Esophagus muscularis mucosa (tissue), 4 donors: Measurements from ENCODE around the gene PHAF1.

ENCODE experiments used
- EP300 ChIP-seq: sonication (generic); formaldehyde crosslinking; IDR thresholded peaks from one replicate; pipeline ENCODE4 v1.6.1; 2017; ENCODE audit warnings: antibody characterized with exemption
- POLR2AphosphoS5 ChIP-seq, 2 donors: sonication (generic); formaldehyde crosslinking; IDR thresholded peaks; one replicate each; pipeline ENCODE4 v1.6.1; 2017; ENCODE audit warnings: antibody characterized with exemption in 2 of 2
- TF ChIP-seq, protein P1 (sequence below), 3 experiments: fragments of 200-600 bp in 2 of 3; fragments of 450-650 bp in 1 of 3; sonication (generic) in 2 of 3; IDR thresholded peaks; one replicate each; pipeline ENCODE4 v1.5.1; 2017 to 2019; ENCODE audit warnings: antibody characterized with exemption in 3 of 3, mild to moderate bottlenecking in 2 of 3, moderate library complexity in 1 of 3

DNA sequence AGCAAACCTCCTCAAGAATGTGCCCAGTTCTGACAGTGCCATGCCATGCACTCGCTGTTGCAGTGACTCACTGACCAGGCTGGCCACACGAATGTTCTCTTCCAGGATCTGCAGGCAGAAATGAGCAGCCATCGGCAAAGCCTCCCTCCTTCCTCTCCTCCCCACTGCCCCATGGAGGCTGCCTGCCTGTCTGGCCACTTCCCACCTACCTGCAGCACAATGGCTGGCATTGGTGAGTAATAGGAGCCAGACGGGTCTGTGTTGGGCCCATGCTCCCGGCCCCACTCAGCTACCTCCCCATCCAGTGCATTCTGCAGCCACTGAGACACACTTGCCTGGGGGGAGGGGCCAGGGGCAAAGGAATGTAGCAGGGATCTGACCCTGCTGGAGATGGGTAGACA, 76.8 kb downstream of the PHAF1 start:
- TF ChIP-seq, protein P1, sequence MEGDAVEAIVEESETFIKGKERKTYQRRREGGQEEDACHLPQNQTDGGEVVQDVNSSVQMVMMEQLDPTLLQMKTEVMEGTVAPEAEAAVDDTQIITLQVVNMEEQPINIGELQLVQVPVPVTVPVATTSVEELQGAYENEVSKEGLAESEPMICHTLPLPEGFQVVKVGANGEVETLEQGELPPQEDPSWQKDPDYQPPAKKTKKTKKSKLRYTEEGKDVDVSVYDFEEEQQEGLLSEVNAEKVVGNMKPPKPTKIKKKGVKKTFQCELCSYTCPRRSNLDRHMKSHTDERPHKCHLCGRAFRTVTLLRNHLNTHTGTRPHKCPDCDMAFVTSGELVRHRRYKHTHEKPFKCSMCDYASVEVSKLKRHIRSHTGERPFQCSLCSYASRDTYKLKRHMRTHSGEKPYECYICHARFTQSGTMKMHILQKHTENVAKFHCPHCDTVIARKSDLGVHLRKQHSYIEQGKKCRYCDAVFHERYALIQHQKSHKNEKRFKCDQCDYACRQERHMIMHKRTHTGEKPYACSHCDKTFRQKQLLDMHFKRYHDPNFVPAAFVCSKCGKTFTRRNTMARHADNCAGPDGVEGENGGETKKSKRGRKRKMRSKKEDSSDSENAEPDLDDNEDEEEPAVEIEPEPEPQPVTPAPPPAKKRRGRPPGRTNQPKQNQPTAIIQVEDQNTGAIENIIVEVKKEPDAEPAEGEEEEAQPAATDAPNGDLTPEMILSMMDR (IDR thresholded peaks at IDR 0.05): no peak
- TF ChIP-seq EP300: no peak
- no peak for TF ChIP-seq POLR2AphosphoS5 (IDR thresholded peaks at IDR 0.05)
